PC-9 (cell line): ENCODE data around the gene STARD13.

Experiments
- CTCF ChIP-seq: fragments of 200-600 bp; sonication (generic); conservative IDR thresholded peaks from 2 replicates; pipeline ENCODE4 v1.6.1; 2017; ENCODE audit warnings: mixed run types, antibody characterized with exemption, mild to moderate bottlenecking, moderate library complexity
- EZH2 ChIP-seq: fragments of 200-600 bp; sonication (generic); IDR thresholded peaks from 2 replicates; pipeline ENCODE4 v1.8.0; 2017; ENCODE audit warnings: antibody characterized with exemption, low read depth

- TF ChIP-seq CTCF = no peak
- no peak for TF ChIP-seq EZH2
These were observed 166.4 kb downstream of the STARD13 start for GRCh38 chr13:33119022-33119781.
